Neural crest cell (in vitro differentiated cells): ENCODE data around the gene MMP28. TPM values are rescaled to one million over a fixed set of nuclear protein-coding genes. Genes with fewer than 3 reads are reported as not detected.
A peak's percentile ranks its signal among the peaks of the same experiment; 100 is the strongest.

Experiments used
- DNase-seq: peaks from one replicate; pipeline ENCODE4 v3.0.0; 2021; ENCODE audit warnings: low read depth, mixed read lengths, low spot score
- H3K27ac Mint-ChIP-seq: one replicate; pipeline ENCODE4 v1.8.0; 2021; ENCODE audit warnings: mild to moderate bottlenecking, mixed read lengths; ENCODE audit not compliant: unreplicated experiment
- H3K27me3 Mint-ChIP-seq: 2 replicates; pipeline ENCODE4 v1.8.0; 2021; ENCODE audit warnings: low read depth, mild to moderate bottlenecking, mixed read lengths
- H3K36me3 Mint-ChIP-seq: 2 replicates; pipeline ENCODE4 v1.8.0; 2021; ENCODE audit warnings: low read depth, mild to moderate bottlenecking, mixed read lengths
- H3K4me1 Mint-ChIP-seq: 2 replicates; pipeline ENCODE4 v1.8.0; 2021; ENCODE audit warnings: mixed read lengths
- H3K4me3 Mint-ChIP-seq: one replicate; pipeline ENCODE4 v1.8.0; 2021; ENCODE audit warnings: mild to moderate bottlenecking, mixed read lengths
- H3K9me3 Mint-ChIP-seq: 2 replicates; pipeline ENCODE4 v1.8.0; 2021; ENCODE audit warnings: mixed read lengths
- CTCF ChIP-seq: fragments of 200-600 bp; sonication (generic); conservative IDR thresholded peaks from 2 replicates; pipeline ENCODE4 v1.5.0; 2021; ENCODE audit warnings: antibody characterized with exemption, mild to moderate bottlenecking
- total RNA-seq: library from RNA; stranded (reverse); gene quantifications from 2 replicates; pipeline ENCODE4 v1.2.1, GENCODE V29; 2021

The MMP28 gene
- total RNA-seq, 1 donor from 2014 or later: 0.68 TPM

- H3K27ac Mint-ChIP-seq: no peak overlapping the region
- no peak for DNase-seq
- no peaks in the 10 kb centered on the region for H3K9me3 Mint-ChIP-seq
- H3K4me1 Mint-ChIP-seq: no peaks in the 10 kb centered on the region
- no peak for TF ChIP-seq CTCF
- no peak overlapping the region for H3K4me3 Mint-ChIP-seq
- peaks cover 81% of the 10 kb centered on the region for H3K27me3 Mint-ChIP-seq
- H3K36me3 Mint-ChIP-seq: no peaks in the 10 kb centered on the region
Measured at GRCh38 chr17:35797370-35797769, 1.9 kb upstream of the MMP28 start.

GRCh38 chr17:35796942-35797341, 1.5 kb upstream of the MMP28 start:
- Mint-ChIP-seq H3K27ac (no peak overlapping the region), H3K36me3 (no peaks in the 10 kb centered on the region), H3K27me3 (peaks cover 85% of the 10 kb centered on the region), H3K4me1 (no peaks in the 10 kb centered on the region), H3K4me3 (no peak overlapping the region), H3K9me3 (no peaks in the 10 kb centered on the region)
- no peak for TF ChIP-seq CTCF
- no peak for DNase-seq

GRCh38 chr17:35795871-35796265, 427 bp upstream of the MMP28 start:
- Mint-ChIP-seq H3K4me1 (no peaks in the 10 kb centered on the region), H3K27me3 (peaks cover 93% of the 10 kb centered on the region), H3K9me3 (no peaks in the 10 kb centered on the region), H3K36me3 (no peaks in the 10 kb centered on the region), H3K27ac (no peak overlapping the region), H3K4me3 (peak overlapping the region; percentile 45)
- TF ChIP-seq CTCF: no peak
- no peak for DNase-seq

GRCh38 chr17:35793257-35793656, 2.2 kb downstream of the MMP28 start:
- Mint-ChIP-seq H3K27me3 (peaks cover 84% of the 10 kb centered on the region), H3K4me3 (peak overlapping the region; percentile 50), H3K9me3 (no peaks in the 10 kb centered on the region), H3K27ac (no peak overlapping the region), H3K4me1 (peaks cover 9% of the 10 kb centered on the region), H3K36me3 (no peaks in the 10 kb centered on the region)
- DNase-seq: no peak
- no peak for TF ChIP-seq CTCF

GRCh38 chr17:35791681-35792350, 3.6 kb downstream of the MMP28 start:
- H3K4me3 Mint-ChIP-seq: no peak overlapping the region
- peaks cover 13% of the 10 kb centered on the region for H3K4me1 Mint-ChIP-seq
- DNase-seq: no peak
- H3K36me3 Mint-ChIP-seq: no peaks in the 10 kb centered on the region
- no peak overlapping the region for H3K27ac Mint-ChIP-seq
- peaks cover 75% of the 10 kb centered on the region for H3K27me3 Mint-ChIP-seq
- no peaks in the 10 kb centered on the region for H3K9me3 Mint-ChIP-seq
- no peak for TF ChIP-seq CTCF
